ENCODE data around the gene ACBD6. TPM values are rescaled to one million over a fixed set of nuclear protein-coding genes. Genes with fewer than 3 reads are reported as not detected.
A peak's percentile ranks its signal among the peaks of the same experiment; 100 is the strongest.

ACBD6 gene
- total RNA-seq, 4 donors from 2014 or later: 31.3 to 43.1 (median 36.9) TPM

DNA sequence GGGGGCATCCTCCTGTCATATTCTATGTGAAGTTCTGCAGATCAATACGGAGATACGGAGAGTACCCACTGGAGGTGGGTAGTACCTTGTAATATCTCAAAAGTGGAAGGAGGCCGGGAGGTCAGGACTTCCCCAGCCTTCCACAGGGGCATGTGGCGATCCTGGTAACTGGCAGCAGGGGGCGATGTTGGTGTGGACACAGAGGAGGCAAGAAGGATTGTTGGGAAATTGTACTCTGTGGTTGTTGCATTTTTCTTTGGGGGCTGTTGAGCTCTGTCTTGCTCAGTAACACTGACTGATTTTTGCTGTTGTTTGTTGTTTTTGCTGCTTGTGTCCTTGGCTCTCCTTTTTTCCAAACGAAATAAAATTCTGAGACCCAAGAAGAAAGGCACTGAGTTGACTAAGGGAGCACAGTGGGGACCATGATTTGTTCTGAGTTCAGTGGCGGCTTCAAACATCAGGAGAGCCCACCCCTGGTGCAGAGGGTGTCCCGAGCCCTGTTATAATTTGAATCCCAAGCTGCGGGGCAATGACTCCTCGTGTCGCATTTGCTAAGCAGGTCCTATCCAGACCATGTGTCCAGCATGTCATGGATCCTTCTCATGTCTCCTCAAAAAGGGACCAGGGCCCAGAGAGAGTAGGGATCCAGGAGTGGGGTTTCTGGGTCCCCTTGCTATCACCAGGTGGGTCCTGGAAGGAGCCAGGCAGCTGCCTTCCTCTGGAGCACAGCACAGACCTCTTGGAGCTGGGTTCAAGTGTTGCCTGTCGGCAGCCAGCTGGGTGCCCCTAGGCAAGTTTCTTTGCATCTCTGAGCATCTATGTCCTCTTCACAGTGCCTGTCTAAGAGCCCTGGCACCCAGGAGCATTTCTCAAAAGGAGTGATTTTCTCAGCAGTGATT, 249.5 kb downstream of the ACBD6 start:
- intact Hi-C loops (cut with DNase I; ENCODE audit: low total_unique reads): loop anchor here (10.0 kb wide), 1 partner anchor 232 kb away; no protein-coding TSS in a partner anchor
- no peak overlapping the region for H3K4me3 ChIP-seq (ENCODE audit: low read depth, poor library complexity, severe bottlenecking)
- no peak for TF ChIP-seq CTCF (IDR thresholded peaks at IDR 0.05)
- no peak for TF ChIP-seq POLR2A (IDR thresholded peaks at IDR 0.05)
- WGBS, 2 donors: 71 to 75% methylated on average over 12 of the region's 12 CpGs
- peak; percentile 60 to 92 for DNase-seq (ENCODE audit: low spot score in 2 of 2)

GRCh38 chr1:180251526-180252305, 250.7 kb downstream of the ACBD6 start:
- no peak for TF ChIP-seq POLR2A (IDR thresholded peaks at IDR 0.05)
- no peak for TF ChIP-seq CTCF (IDR thresholded peaks at IDR 0.05)
- intact Hi-C loops (cut with DNase I; ENCODE audit: low total_unique reads): loop anchor here (10.0 kb wide), 1 partner anchor 233 kb away; no protein-coding TSS in a partner anchor
- no peak for DNase-seq (ENCODE audit: low spot score in 2 of 2)
- WGBS, 2 donors: 81 to 83% methylated on average over 8 to 9 of the region's 9 CpGs
- no peak overlapping the region for H3K4me3 ChIP-seq (ENCODE audit: low read depth, poor library complexity, severe bottlenecking)

GRCh38 chr1:180250883-180251509, 251.4 kb downstream of the ACBD6 start:
- no peak overlapping the region for H3K4me3 ChIP-seq (ENCODE audit: low read depth, poor library complexity, severe bottlenecking)
- no peak for DNase-seq (ENCODE audit: low spot score in 2 of 2)
- WGBS, 2 donors: 82 to 89% methylated on average over 16 of the region's 16 CpGs
- intact Hi-C loops (cut with DNase I; ENCODE audit: low total_unique reads): loop anchor here (10.0 kb wide), 1 partner anchor 234 kb away; no protein-coding TSS in a partner anchor
- TF ChIP-seq POLR2A (IDR thresholded peaks at IDR 0.05) (no peak), CTCF (IDR thresholded peaks at IDR 0.05) (no peak)

GRCh38 chr1:180250499-180250770, 251.9 kb downstream of the ACBD6 start:
- no peak for DNase-seq (ENCODE audit: low spot score in 2 of 2)
- TF ChIP-seq CTCF (IDR thresholded peaks at IDR 0.05) (no peak), POLR2A (IDR thresholded peaks at IDR 0.05) (no peak)
- H3K4me3 ChIP-seq (ENCODE audit: low read depth, poor library complexity, severe bottlenecking): no peak overlapping the region
- 78 to 86% methylated on average over 6 to 7 of the region's 7 CpGs for WGBS, 2 donors
- intact Hi-C loops (cut with DNase I; ENCODE audit: low total_unique reads): loop anchor here (10.0 kb wide), 1 partner anchor 234 kb away; no protein-coding TSS in a partner anchor

DNA sequence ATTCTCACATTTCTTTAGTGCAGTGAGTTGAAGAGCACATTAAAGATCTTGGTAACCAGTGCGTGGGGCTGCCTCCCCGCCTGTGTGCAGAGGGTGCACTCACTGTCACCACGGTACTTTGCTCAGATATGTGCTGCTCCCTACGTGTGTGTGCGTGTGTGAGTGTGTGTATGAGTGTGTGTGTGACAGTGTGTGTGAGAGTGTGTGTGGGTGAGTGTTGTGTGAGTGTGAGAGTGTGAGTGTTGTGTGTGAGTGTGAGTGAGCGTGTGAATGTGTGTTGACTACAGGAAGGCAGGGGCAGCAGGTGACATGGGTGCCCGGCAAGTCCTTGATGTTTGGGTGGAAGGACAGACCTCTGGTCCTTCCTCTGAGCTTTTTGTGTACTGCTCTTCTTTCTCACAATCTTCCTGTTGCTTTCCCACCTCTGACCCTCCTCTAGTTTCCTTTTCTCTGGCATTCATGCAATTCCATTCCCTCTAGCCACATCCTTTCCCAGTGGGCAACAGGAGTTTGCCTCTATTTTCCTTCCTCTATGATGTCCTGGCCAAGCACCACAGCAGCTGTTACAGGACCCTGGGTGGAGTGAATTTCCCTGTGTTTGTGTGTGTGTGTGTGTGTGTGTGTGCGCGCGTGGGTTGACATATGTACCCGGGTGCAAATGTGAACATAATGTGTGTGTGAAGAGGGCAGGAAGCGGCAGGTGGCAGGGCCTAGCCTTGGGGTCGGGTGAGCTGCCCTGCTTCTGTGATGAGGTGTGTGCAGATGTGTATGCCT, 252.5 kb downstream of the ACBD6 start:
- no peak for DNase-seq (ENCODE audit: low spot score in 2 of 2)
- WGBS, 2 donors: 67 to 87% methylated on average over 13 of the region's 13 CpGs
- no peak for TF ChIP-seq POLR2A (IDR thresholded peaks at IDR 0.05)
- TF ChIP-seq CTCF (IDR thresholded peaks at IDR 0.05): no peak
- no peak overlapping the region for H3K4me3 ChIP-seq (ENCODE audit: low read depth, poor library complexity, severe bottlenecking)
- intact Hi-C loops (cut with DNase I; ENCODE audit: low total_unique reads): loop anchor here (10.0 kb wide), 1 partner anchor 235 kb away; no protein-coding TSS in a partner anchor

Data from lower leg skin (tissue), 4 donors.